ENCODE results near the gene MYO3B.

The MYO3B gene

GRCh38 chr2:170681311-170681710 lies 503.4 kb downstream of the MYO3B start:
- peaks cover 32% of the 10 kb centered on the region; the same call in 1 of the 2 replicates for H3K4me1 ChIP-seq (ENCODE audit: insufficient read depth, low read length)
- H3K27ac ChIP-seq (ENCODE audit: low read length), result no peak overlapping the region

GRCh38 chr2:170685591-170685990 lies 507.6 kb downstream of the MYO3B start:
- Histone ChIP-seq H3K4me3 (ENCODE audit: low read length) (no peak overlapping the region), H3K4me1 (ENCODE audit: insufficient read depth, low read length) (peaks cover 20% of the 10 kb centered on the region; the same call in 1 of the 2 replicates), H3K27me3 (ENCODE audit: insufficient read depth, low read length) (no peaks in the 10 kb centered on the region), H3K27ac (ENCODE audit: low read length) (no peak overlapping the region), H3K36me3 (ENCODE audit: insufficient read depth, low read depth, low read length) (no peaks in the 10 kb centered on the region), H3K9ac (ENCODE audit: low read depth, low read length) (no peak overlapping the region), H3K9me3 (ENCODE audit: insufficient read depth, low read depth, low read length) (no peaks in the 10 kb centered on the region)

More at GRCh38 chr2:170681311-170681710, 503.4 kb downstream of the MYO3B start:
- no peaks in the 10 kb centered on the region for H3K9me3 ChIP-seq (ENCODE audit: insufficient read depth, low read depth, low read length)
- no peaks in the 10 kb centered on the region; the same call in 1 of the 2 replicates for H3K27me3 ChIP-seq (ENCODE audit: insufficient read depth, low read length)
- H3K36me3 ChIP-seq (ENCODE audit: insufficient read depth, low read depth, low read length), result no peaks in the 10 kb centered on the region
- peak overlapping the region; percentile 18; the same call in 1 of the 2 replicates for H3K9ac ChIP-seq (ENCODE audit: low read depth, low read length)
- H3K4me3 ChIP-seq (ENCODE audit: low read length), result peak overlapping the region; percentile 16; the same call in 1 of the 2 replicates

GRCh38 chr2:170689481-170689880 lies 511.5 kb downstream of the MYO3B start:
- Histone ChIP-seq H3K4me3 (ENCODE audit: low read length) (no peak overlapping the region), H3K36me3 (ENCODE audit: insufficient read depth, low read depth, low read length) (no peaks in the 10 kb centered on the region), H3K27ac (ENCODE audit: low read length) (no peak overlapping the region), H3K9me3 (ENCODE audit: insufficient read depth, low read depth, low read length) (no peaks in the 10 kb centered on the region), H3K4me1 (ENCODE audit: insufficient read depth, low read length) (peaks cover 10% of the 10 kb centered on the region; the same call in 1 of the 2 replicates), H3K9ac (ENCODE audit: low read depth, low read length) (no peak overlapping the region), H3K27me3 (ENCODE audit: insufficient read depth, low read length) (no peaks in the 10 kb centered on the region)

- Histone ChIP-seq H3K4me1 (ENCODE audit: insufficient read depth, low read length) (peaks cover 12% of the 10 kb centered on the region; the same call in 1 of the 2 replicates), H3K36me3 (ENCODE audit: insufficient read depth, low read depth, low read length) (no peaks in the 10 kb centered on the region), H3K9ac (ENCODE audit: low read depth, low read length) (no peak overlapping the region), H3K4me3 (ENCODE audit: low read length) (no peak overlapping the region), H3K27ac (ENCODE audit: low read length) (no peak overlapping the region), H3K9me3 (ENCODE audit: insufficient read depth, low read depth, low read length) (no peaks in the 10 kb centered on the region), H3K27me3 (ENCODE audit: insufficient read depth, low read length) (no peaks in the 10 kb centered on the region)
Observed at GRCh38 chr2:170690640-170691039, 512.7 kb downstream of the MYO3B start.

- peaks cover 12% of the 10 kb centered on the region; the same call in 1 of the 2 replicates for H3K4me1 ChIP-seq (ENCODE audit: insufficient read depth, low read length)
- H3K27me3 ChIP-seq (ENCODE audit: insufficient read depth, low read length), result no peaks in the 10 kb centered on the region
- H3K9me3 ChIP-seq (ENCODE audit: insufficient read depth, low read depth, low read length), result no peaks in the 10 kb centered on the region
- H3K36me3 ChIP-seq (ENCODE audit: insufficient read depth, low read depth, low read length), result no peaks in the 10 kb centered on the region
- H3K9ac ChIP-seq (ENCODE audit: low read depth, low read length), result no peak overlapping the region
- H3K4me3 ChIP-seq (ENCODE audit: low read length), result no peak overlapping the region
- H3K27ac ChIP-seq (ENCODE audit: low read length), result no peak overlapping the region
Observed at GRCh38 chr2:170694316-170694715, 516.4 kb downstream of the MYO3B start.

GRCh38 chr2:170695521-170696410 lies 517.8 kb downstream of the MYO3B start:
- Histone ChIP-seq H3K27ac (ENCODE audit: low read length) (no peak overlapping the region), H3K27me3 (ENCODE audit: insufficient read depth, low read length) (no peaks in the 10 kb centered on the region), H3K36me3 (ENCODE audit: insufficient read depth, low read depth, low read length) (no peaks in the 10 kb centered on the region), H3K4me3 (ENCODE audit: low read length) (no peak overlapping the region), H3K9me3 (ENCODE audit: insufficient read depth, low read depth, low read length) (no peaks in the 10 kb centered on the region), H3K9ac (ENCODE audit: low read depth, low read length) (no peak overlapping the region), H3K4me1 (ENCODE audit: insufficient read depth, low read length) (peaks cover 12% of the 10 kb centered on the region; the same call in 1 of the 2 replicates)

- Histone ChIP-seq H3K9ac (ENCODE audit: low read depth, low read length) (no peak overlapping the region), H3K36me3 (ENCODE audit: insufficient read depth, low read depth, low read length) (no peaks in the 10 kb centered on the region), H3K4me1 (ENCODE audit: insufficient read depth, low read length) (peaks cover 12% of the 10 kb centered on the region; the same call in 1 of the 2 replicates), H3K27ac (ENCODE audit: low read length) (no peak overlapping the region), H3K4me3 (ENCODE audit: low read length) (no peak overlapping the region), H3K27me3 (ENCODE audit: insufficient read depth, low read length) (no peaks in the 10 kb centered on the region), H3K9me3 (ENCODE audit: insufficient read depth, low read depth, low read length) (no peaks in the 10 kb centered on the region)
Observed at GRCh38 chr2:170696948-170697347, 519.0 kb downstream of the MYO3B start.

GRCh38 chr2:170701011-170701410 lies 523.1 kb downstream of the MYO3B start:
- H3K4me1 ChIP-seq (ENCODE audit: insufficient read depth, low read length), result 0 out of 2 replicates have a peak, but pooled peaks cover 3% of the 10 kb centered on the region
- H3K4me3 ChIP-seq (ENCODE audit: low read length), result no peak overlapping the region
- H3K36me3 ChIP-seq (ENCODE audit: insufficient read depth, low read depth, low read length), result no peaks in the 10 kb centered on the region
- no peaks in the 10 kb centered on the region for H3K27me3 ChIP-seq (ENCODE audit: insufficient read depth, low read length)
- no peak overlapping the region for H3K27ac ChIP-seq (ENCODE audit: low read length)
- H3K9me3 ChIP-seq (ENCODE audit: insufficient read depth, low read depth, low read length), result peaks cover 11% of the 10 kb centered on the region; the same call in 1 of the 2 replicates
- H3K9ac ChIP-seq (ENCODE audit: low read depth, low read length), result no peak overlapping the region

GRCh38 chr2:170703776-170704476 lies 526.0 kb downstream of the MYO3B start:
- no peaks in the 10 kb centered on the region for H3K36me3 ChIP-seq (ENCODE audit: insufficient read depth, low read depth, low read length)
- H3K4me3 ChIP-seq (ENCODE audit: low read length), result no peak overlapping the region
- H3K27ac ChIP-seq (ENCODE audit: low read length), result no peak overlapping the region
- no peak overlapping the region for H3K9ac ChIP-seq (ENCODE audit: low read depth, low read length)
- H3K9me3 ChIP-seq (ENCODE audit: insufficient read depth, low read depth, low read length), result peaks cover 11% of the 10 kb centered on the region; the same call in 1 of the 2 replicates
- peaks cover 28% of the 10 kb centered on the region for H3K27me3 ChIP-seq (ENCODE audit: insufficient read depth, low read length)
- 0 out of 2 replicates have a peak, but pooled peaks cover 3% of the 10 kb centered on the region for H3K4me1 ChIP-seq (ENCODE audit: insufficient read depth, low read length)
